Thoracic aorta (tissue), 2 donors: ENCODE results near the gene HLA-DOA. TPM values are rescaled to one million over a fixed set of nuclear protein-coding genes. Genes with fewer than 3 reads are reported as not detected.

Source experiments
- ATAC-seq: fragments of 150-250 bp; one replicate; pipeline ENCODE4 v1.8.0; 2017; ENCODE audit warnings: low read depth; ENCODE audit not compliant: insufficient number of reproducible peaks, low FRiP score
- DNase-seq: peaks from one replicate; pipeline ENCODE4 v3.0.0-alpha.2; 2020; ENCODE audit warnings: low spot score
- H3K27ac ChIP-seq, 2 donors: fragments of 200-600 bp; sonication (generic); 1 replicate in 1 of 2; 2 replicates in 1 of 2; pipeline ENCODE4 v1.5.1; 2016; ENCODE audit warnings: mild to moderate bottlenecking in 2 of 2, moderate library complexity in 2 of 2
- H3K27me3 ChIP-seq: fragments of 200-600 bp; sonication (generic); replicated peaks from 2 replicates; pipeline ENCODE4 v1.6.0; 2016; ENCODE audit warnings: mild to moderate bottlenecking; ENCODE audit not compliant: insufficient read depth
- H3K36me3 ChIP-seq: fragments of 200-600 bp; sonication (generic); one replicate; pipeline ENCODE4 v1.5.1; 2016
- H3K4me1 ChIP-seq, 2 donors: fragments of 200-600 bp; sonication (generic); 1 replicate in 1 of 2; 2 replicates in 1 of 2; pipeline versions ENCODE4 v1.5.1 to v1.6.0; 2016; ENCODE audit warnings: low read depth in 2 of 2, mild to moderate bottlenecking in 1 of 2; ENCODE audit not compliant: control insufficient read depth in 1 of 2
- H3K4me3 ChIP-seq: fragments of 200-600 bp; sonication (generic); 2 replicates; pipeline ENCODE4 v1.5.1; 2016; ENCODE audit warnings: mild to moderate bottlenecking
- H3K9me3 ChIP-seq: fragments of 200-600 bp; sonication (generic); 2 replicates; pipeline ENCODE4 v1.5.1; 2016
- total RNA-seq, 2 donors: library from RNA; depleted of rRNA; stranded (reverse); fragments of >200 nt; gene quantifications; one replicate each; pipeline versions ENCODE4 v1.1.0 to v1.2.3, GENCODE V29; 2016
- TF ChIP-seq, protein P1 (sequence below): fragments of 200-600 bp; sonication (generic); IDR thresholded peaks from one replicate; pipeline ENCODE4 v1.5.1; 2019; ENCODE audit warnings: antibody characterized with exemption

Gene HLA-DOA
- total RNA-seq, 2 donors from 2014 or later, result 5.8 to 19.4 TPM

GRCh38 chr6:32968867-32969684 is 40.3 kb downstream of the HLA-DOA start:
- ATAC-seq (no peak), DNase-seq (peak; percentile 9)
- Histone ChIP-seq H3K27me3 (no peaks in the 10 kb centered on the region), H3K4me3 (peak overlapping the region; percentile 86), H3K27ac (peak overlapping the region; percentile 99 to 100), H3K36me3 (peaks cover 4% of the 10 kb centered on the region), H3K9me3 (no peaks in the 10 kb centered on the region), H3K4me1 (peaks cover 14 to 22% of the 10 kb centered on the region in 2 donors)
- TF ChIP-seq, protein P1, sequence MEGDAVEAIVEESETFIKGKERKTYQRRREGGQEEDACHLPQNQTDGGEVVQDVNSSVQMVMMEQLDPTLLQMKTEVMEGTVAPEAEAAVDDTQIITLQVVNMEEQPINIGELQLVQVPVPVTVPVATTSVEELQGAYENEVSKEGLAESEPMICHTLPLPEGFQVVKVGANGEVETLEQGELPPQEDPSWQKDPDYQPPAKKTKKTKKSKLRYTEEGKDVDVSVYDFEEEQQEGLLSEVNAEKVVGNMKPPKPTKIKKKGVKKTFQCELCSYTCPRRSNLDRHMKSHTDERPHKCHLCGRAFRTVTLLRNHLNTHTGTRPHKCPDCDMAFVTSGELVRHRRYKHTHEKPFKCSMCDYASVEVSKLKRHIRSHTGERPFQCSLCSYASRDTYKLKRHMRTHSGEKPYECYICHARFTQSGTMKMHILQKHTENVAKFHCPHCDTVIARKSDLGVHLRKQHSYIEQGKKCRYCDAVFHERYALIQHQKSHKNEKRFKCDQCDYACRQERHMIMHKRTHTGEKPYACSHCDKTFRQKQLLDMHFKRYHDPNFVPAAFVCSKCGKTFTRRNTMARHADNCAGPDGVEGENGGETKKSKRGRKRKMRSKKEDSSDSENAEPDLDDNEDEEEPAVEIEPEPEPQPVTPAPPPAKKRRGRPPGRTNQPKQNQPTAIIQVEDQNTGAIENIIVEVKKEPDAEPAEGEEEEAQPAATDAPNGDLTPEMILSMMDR, result no peak

GRCh38 chr6:32968093-32968866 is 41.1 kb downstream of the HLA-DOA start, which contains the start of gene BRD2:
TSS of gene BRD2 (plus strand) at chr6:32968594. CDS start at chr6:32972899, 4,305 bp downstream.
- TF ChIP-seq, protein P1, result no peak
- peak; percentile 35 for ATAC-seq

DNA sequence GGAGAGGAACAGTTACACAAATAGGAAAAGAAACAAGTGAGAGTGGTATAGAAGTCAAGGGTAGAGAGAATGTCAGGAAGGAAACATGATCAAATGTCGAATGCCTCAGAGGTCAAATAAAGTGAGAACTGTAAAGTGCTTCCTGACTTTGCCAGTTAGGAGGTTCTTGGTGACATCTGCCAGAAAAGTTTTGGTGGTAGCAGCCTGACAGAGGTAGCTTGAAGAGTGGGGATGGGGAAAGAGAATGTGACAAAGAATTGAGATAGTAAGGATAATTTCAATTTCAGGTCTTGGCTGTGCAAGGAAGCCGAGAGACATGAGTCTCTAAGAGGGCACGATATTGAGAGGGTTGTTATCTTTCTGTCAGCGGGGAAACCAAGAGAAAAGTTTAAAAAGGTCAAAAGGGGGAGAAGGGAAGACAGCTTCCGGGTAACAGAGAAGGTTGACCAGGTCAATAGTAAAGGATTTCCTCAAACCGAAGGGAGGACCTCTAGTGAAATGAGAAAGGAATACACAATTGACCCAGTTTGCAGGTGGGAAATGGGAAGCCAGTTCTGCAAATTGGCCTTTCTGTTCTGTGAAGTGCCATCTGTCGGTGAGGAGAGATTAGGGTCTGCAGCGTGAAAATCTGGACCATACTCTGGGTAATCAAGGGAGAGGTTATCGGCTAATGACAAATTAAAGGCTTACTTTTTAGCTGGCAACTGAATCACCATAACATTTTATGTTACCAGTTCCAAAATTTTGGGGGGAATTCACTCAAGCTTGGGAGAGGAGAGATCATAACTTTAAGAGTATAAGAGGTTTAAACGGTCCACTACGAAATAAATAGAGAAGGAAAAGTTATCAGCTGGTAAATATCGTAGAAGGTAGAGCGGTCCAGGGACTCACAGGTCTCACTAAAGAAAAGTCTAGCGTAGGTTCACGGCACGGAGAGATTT is 42.0 kb downstream of the HLA-DOA start:
- H3K4me1 ChIP-seq, result peaks cover 14 to 21% of the 10 kb centered on the region in 2 donors
- peaks cover under 1% of the 10 kb centered on the region for H3K36me3 ChIP-seq
- peak overlapping the region; percentile 86 for H3K4me3 ChIP-seq
- DNase-seq (no peak), ATAC-seq (no peak)
- TF ChIP-seq, protein P1, result no peak
- no peaks in the 10 kb centered on the region for H3K9me3 ChIP-seq
- H3K27ac ChIP-seq, result peak overlapping the region; percentile 99 to 100
- H3K27me3 ChIP-seq, result no peaks in the 10 kb centered on the region

More at GRCh38 chr6:32968093-32968866, 41.1 kb downstream of the HLA-DOA start, which contains the start of gene BRD2:
- DNase-seq, result peak; percentile 88
- H3K27ac ChIP-seq, result peak within 1 kb of the TSS; percentile 99 to 100
- H3K27me3 ChIP-seq, result no peaks in the 10 kb centered on the region
- H3K9me3 ChIP-seq, result no peaks in the 10 kb centered on the region
- H3K36me3 ChIP-seq, result peaks cover 4% of the 10 kb centered on the region
- peak within 1 kb of the TSS; percentile 86 for H3K4me3 ChIP-seq
- peaks cover 14 to 21% of the 10 kb centered on the region in 2 donors for H3K4me1 ChIP-seq

DNA sequence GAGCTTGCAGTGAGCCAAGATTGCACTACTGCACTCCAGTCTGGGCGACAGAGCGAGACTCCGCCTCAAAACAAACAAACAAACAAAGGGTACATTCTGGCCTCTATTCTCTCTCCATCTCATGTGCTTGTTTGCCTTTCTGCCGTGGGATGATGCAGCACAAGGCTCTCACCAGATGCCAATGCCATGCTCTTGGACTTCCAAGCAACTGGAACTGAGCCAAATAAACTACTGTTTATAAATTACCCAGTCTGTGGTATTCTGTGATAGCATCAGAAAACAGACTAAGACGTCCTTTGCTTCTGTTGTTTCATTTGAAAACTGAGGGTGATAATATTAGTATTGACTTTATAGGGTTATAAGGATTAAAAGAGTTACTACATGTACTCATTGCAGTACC is 44.6 kb downstream of the HLA-DOA start:
- TF ChIP-seq, protein P1, result no peak
- no peak for ATAC-seq
- Histone ChIP-seq H3K27me3 (no peaks in the 10 kb centered on the region), H3K27ac (no peak overlapping the region), H3K36me3 (no peaks in the 10 kb centered on the region), H3K9me3 (no peaks in the 10 kb centered on the region), H3K4me3 (no peak overlapping the region), H3K4me1 (peaks cover 14 to 21% of the 10 kb centered on the region in 2 donors)
- no peak for DNase-seq
